Measurements from ENCODE around the gene PREB. TPM values are rescaled to one million over a fixed set of nuclear protein-coding genes. Genes with fewer than 3 reads are reported as not detected.
"Not testable (repeated sequence)": the region's sequence is repeated elsewhere in the genome, so short reads cannot be mapped to it uniquely, and the experiment has no call there.

Gene PREB
- total RNA-seq, 1 donor from 2014 or later: 35.5 TPM

DNA sequence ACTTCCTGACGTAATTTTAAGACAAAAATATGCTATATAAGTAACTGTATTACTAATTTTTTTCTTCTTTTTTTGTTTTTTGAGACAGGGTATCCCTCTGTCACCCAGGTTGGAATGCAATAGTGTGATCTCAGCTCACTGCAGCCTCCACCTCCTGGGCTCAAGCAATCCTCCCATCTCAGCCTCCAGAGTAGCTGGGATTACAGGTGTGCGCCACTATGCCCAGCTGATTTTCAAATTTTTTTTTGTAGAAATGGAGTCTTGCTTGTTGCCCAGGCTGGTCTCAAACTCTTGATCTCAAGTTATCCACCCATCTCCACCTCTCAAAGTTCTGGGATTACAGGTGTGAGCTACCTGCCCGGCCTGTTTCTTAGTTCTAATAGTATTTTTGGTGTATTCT is 44.0 kb upstream of the PREB start:
- no peaks in the 10 kb centered on the region for H3K9me3 Mint-ChIP-seq (ENCODE audit: unreplicated experiment)
- TF ChIP-seq, protein P1, sequence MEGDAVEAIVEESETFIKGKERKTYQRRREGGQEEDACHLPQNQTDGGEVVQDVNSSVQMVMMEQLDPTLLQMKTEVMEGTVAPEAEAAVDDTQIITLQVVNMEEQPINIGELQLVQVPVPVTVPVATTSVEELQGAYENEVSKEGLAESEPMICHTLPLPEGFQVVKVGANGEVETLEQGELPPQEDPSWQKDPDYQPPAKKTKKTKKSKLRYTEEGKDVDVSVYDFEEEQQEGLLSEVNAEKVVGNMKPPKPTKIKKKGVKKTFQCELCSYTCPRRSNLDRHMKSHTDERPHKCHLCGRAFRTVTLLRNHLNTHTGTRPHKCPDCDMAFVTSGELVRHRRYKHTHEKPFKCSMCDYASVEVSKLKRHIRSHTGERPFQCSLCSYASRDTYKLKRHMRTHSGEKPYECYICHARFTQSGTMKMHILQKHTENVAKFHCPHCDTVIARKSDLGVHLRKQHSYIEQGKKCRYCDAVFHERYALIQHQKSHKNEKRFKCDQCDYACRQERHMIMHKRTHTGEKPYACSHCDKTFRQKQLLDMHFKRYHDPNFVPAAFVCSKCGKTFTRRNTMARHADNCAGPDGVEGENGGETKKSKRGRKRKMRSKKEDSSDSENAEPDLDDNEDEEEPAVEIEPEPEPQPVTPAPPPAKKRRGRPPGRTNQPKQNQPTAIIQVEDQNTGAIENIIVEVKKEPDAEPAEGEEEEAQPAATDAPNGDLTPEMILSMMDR (IDR thresholded peaks at IDR 0.05; ENCODE audit: partially characterized antibody, unreplicated experiment): no peak
- H3K27me3 Mint-ChIP-seq (ENCODE audit: unreplicated experiment): peaks cover 5% of the 10 kb centered on the region
- H3K4me3 Mint-ChIP-seq (ENCODE audit: unreplicated experiment): no peak overlapping the region
- H3K36me3 Mint-ChIP-seq (ENCODE audit: unreplicated experiment): no peaks in the 10 kb centered on the region
- H3K27ac Mint-ChIP-seq (ENCODE audit: unreplicated experiment): no peak overlapping the region
- no peak for DNase-seq
- H3K4me1 Mint-ChIP-seq (ENCODE audit: low read depth, unreplicated experiment): no peaks in the 10 kb centered on the region

DNA sequence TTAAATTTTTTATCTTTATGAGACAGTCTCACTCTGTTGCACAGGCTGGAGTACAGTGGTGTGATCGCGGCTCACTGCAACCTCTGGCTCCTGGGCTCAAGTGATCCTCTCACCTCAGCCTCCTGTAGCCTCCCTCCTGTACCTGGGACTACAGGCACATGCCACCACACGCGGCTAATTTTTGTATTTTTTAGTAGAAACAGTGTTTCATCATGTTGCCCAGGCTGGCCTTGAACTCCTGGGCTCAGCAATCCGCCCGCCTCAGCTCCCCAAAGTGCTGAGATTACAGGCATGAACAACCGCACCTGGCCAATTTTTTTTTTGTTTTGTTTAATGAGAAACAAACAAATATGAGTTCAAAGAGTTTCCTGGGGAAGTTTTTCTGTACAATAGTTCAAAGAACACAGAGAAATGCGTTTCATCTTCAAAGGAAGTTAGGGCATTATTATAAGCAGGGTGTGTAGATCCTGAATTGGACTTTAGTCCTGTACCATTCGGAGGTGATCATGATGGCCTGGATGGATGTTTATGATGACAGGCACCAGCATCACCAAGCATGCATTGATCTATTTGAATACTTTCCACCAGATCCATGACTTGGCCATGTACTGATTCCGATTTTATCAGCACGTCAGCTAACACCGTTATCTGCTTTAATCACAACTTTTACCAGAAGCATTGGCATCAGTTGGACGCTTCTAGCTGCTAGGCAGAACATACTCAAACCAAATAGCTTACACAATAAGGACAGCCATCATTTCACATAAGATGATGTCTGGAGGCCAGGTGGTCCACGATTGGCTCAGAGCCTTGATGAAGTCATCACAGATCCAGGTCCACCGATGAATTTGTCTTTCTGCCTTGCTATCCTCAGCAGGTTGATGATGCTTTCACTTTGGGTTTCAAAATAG is 43.3 kb upstream of the PREB start:
- H3K27ac Mint-ChIP-seq (ENCODE audit: unreplicated experiment): no peak overlapping the region
- no peak for DNase-seq
- no peak overlapping the region for H3K4me3 Mint-ChIP-seq (ENCODE audit: unreplicated experiment)
- no peaks in the 10 kb centered on the region for H3K36me3 Mint-ChIP-seq (ENCODE audit: unreplicated experiment)
- no peaks in the 10 kb centered on the region for H3K9me3 Mint-ChIP-seq (ENCODE audit: unreplicated experiment)
- H3K4me1 Mint-ChIP-seq (ENCODE audit: low read depth, unreplicated experiment): no peaks in the 10 kb centered on the region
- TF ChIP-seq, protein P1 (IDR thresholded peaks at IDR 0.05; ENCODE audit: partially characterized antibody, unreplicated experiment): no peak
- peaks cover 5% of the 10 kb centered on the region for H3K27me3 Mint-ChIP-seq (ENCODE audit: unreplicated experiment)

DNA sequence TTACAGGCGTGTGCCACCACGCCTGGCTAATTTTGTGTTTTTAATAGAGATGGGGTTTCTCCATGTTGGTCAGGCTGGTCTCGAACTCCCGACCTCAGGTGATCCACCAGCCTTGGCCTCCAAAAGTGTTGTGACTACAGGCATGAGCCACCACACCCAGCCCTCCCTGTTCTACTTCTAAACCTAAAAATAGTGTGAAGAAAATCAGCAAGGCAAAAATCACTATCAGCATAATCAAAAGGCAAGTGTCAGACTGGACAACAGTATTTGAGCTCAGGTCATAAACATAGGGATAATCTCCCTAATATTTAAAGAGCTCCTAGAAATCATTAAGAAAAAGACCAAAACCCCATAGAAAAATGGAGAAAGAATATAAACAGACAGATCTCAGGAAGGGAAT is 41.3 kb upstream of the PREB start:
- not testable (repeated sequence) for H3K36me3 Mint-ChIP-seq (ENCODE audit: unreplicated experiment); H3K9me3 Mint-ChIP-seq (ENCODE audit: unreplicated experiment); H3K4me1 Mint-ChIP-seq (ENCODE audit: low read depth, unreplicated experiment); DNase-seq; H3K27me3 Mint-ChIP-seq (ENCODE audit: unreplicated experiment); H3K27ac Mint-ChIP-seq (ENCODE audit: unreplicated experiment); H3K4me3 Mint-ChIP-seq (ENCODE audit: unreplicated experiment)

DNA sequence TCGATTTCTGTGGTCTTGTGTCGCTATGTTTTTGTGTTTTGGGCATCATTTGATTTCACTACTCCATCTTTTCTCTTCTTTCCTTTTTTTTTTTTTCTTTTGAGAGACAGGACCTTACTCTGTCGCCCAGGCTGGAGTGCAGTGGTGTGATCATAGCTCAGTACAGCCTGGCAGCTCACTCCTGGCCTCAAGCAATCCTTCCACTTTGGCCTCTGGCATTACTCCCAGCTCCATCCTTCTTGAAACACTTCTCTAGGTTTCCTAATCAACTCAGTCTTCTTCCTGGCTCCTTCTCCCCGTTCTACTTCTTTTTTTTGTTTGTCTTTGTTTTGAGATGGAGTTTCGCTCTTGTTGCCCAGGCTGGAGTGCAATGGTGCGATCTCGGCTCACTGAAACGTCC is 40.9 kb upstream of the PREB start:
- no peak for DNase-seq
- no peaks in the 10 kb centered on the region for H3K9me3 Mint-ChIP-seq (ENCODE audit: unreplicated experiment)
- no peak overlapping the region for H3K27ac Mint-ChIP-seq (ENCODE audit: unreplicated experiment)
- H3K36me3 Mint-ChIP-seq (ENCODE audit: unreplicated experiment): no peaks in the 10 kb centered on the region
- H3K4me1 Mint-ChIP-seq (ENCODE audit: low read depth, unreplicated experiment): no peaks in the 10 kb centered on the region
- peaks cover 5% of the 10 kb centered on the region for H3K27me3 Mint-ChIP-seq (ENCODE audit: unreplicated experiment)
- TF ChIP-seq, protein P1 (IDR thresholded peaks at IDR 0.05; ENCODE audit: partially characterized antibody, unreplicated experiment): no peak
- no peak overlapping the region for H3K4me3 Mint-ChIP-seq (ENCODE audit: unreplicated experiment)

DNA sequence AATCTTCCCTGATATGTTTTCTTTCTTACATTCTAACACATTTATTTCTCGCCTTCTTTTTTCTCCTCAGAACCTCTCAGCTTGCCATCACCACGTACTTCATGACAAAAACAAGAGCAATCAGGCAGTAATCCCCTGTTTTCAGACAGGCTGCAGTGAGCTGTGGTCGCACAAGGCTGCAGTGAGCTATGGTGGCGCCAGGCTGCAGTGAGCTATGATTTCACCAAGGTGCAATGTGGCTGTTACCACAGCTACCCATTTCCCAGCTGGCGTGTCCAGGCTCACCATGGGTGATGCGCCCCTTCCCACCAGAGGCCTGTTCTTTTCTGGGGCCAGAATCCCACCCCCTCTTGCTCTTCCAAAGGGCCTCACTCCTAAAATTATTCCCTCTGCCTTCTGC is 40.2 kb upstream of the PREB start:
- no peak for DNase-seq
- TF ChIP-seq, protein P1 (IDR thresholded peaks at IDR 0.05; ENCODE audit: partially characterized antibody, unreplicated experiment): no peak
- H3K9me3 Mint-ChIP-seq (ENCODE audit: unreplicated experiment): no peaks in the 10 kb centered on the region
- no peaks in the 10 kb centered on the region for H3K4me1 Mint-ChIP-seq (ENCODE audit: low read depth, unreplicated experiment)
- H3K27ac Mint-ChIP-seq (ENCODE audit: unreplicated experiment): no peak overlapping the region
- peaks cover 5% of the 10 kb centered on the region for H3K27me3 Mint-ChIP-seq (ENCODE audit: unreplicated experiment)
- no peaks in the 10 kb centered on the region for H3K36me3 Mint-ChIP-seq (ENCODE audit: unreplicated experiment)
- H3K4me3 Mint-ChIP-seq (ENCODE audit: unreplicated experiment): no peak overlapping the region
